Measurements from ENCODE around the gene HLA-A.

- TF ChIP-seq, protein P1, sequence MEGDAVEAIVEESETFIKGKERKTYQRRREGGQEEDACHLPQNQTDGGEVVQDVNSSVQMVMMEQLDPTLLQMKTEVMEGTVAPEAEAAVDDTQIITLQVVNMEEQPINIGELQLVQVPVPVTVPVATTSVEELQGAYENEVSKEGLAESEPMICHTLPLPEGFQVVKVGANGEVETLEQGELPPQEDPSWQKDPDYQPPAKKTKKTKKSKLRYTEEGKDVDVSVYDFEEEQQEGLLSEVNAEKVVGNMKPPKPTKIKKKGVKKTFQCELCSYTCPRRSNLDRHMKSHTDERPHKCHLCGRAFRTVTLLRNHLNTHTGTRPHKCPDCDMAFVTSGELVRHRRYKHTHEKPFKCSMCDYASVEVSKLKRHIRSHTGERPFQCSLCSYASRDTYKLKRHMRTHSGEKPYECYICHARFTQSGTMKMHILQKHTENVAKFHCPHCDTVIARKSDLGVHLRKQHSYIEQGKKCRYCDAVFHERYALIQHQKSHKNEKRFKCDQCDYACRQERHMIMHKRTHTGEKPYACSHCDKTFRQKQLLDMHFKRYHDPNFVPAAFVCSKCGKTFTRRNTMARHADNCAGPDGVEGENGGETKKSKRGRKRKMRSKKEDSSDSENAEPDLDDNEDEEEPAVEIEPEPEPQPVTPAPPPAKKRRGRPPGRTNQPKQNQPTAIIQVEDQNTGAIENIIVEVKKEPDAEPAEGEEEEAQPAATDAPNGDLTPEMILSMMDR (IDR thresholded peaks at IDR 0.05): no peak
- no peak for TF ChIP-seq ZFX (IDR thresholded peaks at IDR 0.05; ENCODE audit: borderline replicate concordance)
These were observed 35.0 kb downstream of the HLA-A start for GRCh38 chr6:29977425-29977727.

Measured in 22Rv1 (cell line).